SK-N-SH (cell line): Measurements from ENCODE around the gene CELSR2.

Experiments
- CTCF ChIP-seq: fragments of 200-600 bp; sonication (generic); IDR thresholded peaks from 2 replicates; pipeline ENCODE4 v1.6.1; 2017; ENCODE audit warnings: antibody characterized with exemption, mild to moderate bottlenecking, moderate library complexity
- MXI1 ChIP-seq: IDR thresholded peaks from 2 replicates; pipeline ENCODE4 v1.6.1; 2012; ENCODE audit warnings: mild to moderate bottlenecking, low read depth, low read length, improper control_type of control experiment
- POLR2AphosphoS5 ChIP-seq: IDR thresholded peaks from 2 replicates; pipeline ENCODE4 v1.6.1; 2012; ENCODE audit warnings: low read depth, low read length

- TF ChIP-seq POLR2AphosphoS5 (no peak), CTCF (peak; percentile 53), MXI1 (no peak)
These were observed 9.8 kb upstream of the CELSR2 start for GRCh38 chr1:109239409-109240068.
